GM19452 (cell line): Measurements from ENCODE around the gene MFSD1.
A peak's percentile ranks its signal among the peaks of the same experiment; 100 is the strongest.

ENCODE experiments used
- ATAC-seq: cut with Tn5 transposase; IDR thresholded peaks from one replicate; pipeline ENCODE4 v1.9.1; 2021; ENCODE audit not compliant: unreplicated experiment

The MFSD1 gene

DNA sequence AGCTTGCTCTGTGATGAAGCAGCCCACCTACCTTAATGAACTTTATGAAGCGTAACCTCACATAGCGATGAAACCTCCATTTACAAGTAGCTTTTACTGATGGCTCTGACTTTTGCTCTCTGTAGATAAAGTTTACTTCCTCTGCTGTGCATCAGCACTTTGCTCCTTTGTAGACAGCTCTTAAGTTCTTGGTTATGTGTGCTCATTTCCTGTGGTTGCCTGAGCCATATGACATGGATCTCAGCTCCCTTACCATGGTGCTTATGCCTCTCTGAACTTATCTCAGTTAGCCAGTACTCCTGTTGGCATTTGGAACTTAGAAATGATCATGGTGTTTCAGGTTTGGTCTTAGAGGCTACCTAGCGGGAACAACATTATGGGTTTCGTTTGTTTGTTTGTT lies 7.8 kb downstream of the MFSD1 start:
- no peak for ATAC-seq

DNA sequence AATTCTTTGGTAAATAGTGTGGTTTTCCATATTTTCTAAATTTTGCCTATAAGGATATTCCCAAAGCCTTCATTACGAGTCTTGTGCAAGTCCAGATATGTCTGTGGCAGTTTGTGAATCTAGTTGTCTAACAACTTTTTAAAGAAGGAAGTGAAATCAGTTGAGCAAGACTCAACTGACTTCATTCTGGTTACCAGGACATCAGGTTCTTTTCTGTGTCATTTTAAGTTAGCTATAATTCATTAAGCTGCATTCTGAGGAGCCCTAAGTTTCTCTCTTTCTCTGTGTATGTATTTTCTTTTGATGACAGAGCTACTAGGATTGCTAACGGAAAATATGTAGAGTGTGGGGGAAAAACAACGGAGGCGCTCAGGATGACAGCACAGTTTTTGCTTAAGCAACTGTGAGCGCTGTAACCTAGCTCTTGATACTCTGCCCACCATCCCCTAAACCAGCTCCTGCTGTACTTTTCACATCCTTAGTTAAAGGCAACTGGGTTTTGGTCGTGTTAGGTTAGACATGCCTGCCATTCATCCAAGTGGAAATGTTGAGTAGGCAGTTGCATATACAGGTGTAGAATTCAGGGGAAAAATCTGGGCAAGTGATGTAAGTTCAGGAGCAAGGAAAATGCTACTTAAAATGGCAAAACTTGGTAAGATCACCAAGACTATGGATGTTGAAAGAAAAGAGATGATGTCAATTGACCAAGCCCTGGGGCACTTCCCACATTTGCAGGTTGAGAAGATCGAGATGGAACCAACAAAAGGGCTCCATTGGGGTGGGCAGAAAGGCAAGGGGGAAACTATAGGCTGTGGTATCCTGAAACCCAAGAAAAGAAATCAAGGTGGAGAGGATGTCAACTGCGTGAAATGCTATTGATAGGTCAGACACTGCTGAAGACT lies 9.2 kb downstream of the MFSD1 start:
- ATAC-seq: no peak

DNA sequence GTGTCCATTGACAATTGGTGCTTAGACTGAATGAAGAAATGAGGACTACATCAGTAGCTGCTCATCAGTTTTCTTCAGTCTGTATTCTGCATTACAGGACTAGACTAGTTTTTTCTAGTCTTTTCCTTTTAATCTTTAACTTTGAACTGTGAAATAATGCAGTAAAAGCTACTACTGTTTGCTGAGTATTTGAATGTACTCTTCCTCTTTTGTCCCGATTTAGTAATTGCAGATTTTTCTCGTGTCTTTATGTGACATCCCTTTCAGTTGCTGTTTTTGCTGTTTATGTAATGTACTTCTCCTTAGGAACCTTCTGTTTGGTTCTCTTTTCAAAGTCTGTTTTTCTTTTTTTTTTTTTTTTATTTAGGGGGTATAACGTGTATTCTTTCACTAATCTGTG lies 17.4 kb downstream of the MFSD1 start:
- ATAC-seq: no peak

DNA sequence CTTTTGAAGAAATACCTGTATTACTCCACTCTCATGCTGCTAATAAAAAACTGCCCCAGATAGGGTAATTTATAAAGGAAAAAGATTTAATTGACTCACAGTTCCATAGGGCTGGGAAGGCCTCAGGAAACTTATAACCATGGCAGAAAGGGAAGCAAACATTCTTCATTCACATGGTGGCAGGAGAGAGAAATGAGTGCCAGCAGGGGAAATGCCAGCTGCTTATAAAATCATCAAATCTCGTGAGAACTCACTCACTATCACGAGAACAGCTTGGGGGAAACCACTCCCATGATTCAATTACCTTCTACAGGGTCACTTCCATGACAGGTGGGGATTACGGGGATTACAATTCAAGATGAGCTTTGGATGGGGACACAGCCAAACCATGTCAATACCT lies 18.7 kb downstream of the MFSD1 start:
- ATAC-seq: no peak

DNA sequence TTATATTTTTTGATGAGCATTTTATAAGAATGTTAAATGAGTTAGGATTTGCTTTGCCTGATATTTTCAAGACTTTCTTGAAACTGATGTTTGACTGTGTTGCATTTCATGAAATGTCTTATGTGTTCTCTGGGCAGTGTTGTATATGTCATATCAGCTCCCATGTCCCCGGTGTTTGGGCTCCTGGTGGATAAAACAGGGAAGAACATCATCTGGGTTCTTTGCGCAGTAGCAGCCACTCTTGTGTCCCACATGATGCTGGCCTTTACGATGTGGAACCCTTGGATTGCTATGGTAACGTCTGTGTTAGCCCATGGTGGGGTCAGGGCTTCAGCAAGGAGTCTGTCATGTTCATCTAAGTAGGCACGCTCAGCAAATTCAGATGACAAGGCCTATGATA lies 20.0 kb downstream of the MFSD1 start:
- ATAC-seq: no peak

DNA sequence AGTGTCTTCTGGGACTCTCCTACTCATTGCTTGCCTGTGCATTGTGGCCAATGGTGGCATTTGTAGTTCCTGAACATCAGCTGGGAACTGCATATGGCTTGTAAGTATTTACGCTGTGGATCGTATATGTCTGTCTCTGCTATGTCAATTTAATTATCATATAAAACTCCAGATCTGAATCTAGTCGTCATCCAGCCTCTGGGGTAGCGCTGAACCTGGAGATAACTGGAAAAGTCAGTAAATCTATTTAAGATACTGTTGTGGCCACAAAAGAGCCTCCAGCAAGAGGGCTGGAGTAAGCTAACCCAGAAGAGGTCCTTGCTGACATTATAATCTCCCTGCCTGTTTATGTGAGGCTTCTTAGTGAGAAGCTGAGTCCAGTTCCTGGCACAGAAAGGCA lies 21.6 kb downstream of the MFSD1 start:
- no peak for ATAC-seq

DNA sequence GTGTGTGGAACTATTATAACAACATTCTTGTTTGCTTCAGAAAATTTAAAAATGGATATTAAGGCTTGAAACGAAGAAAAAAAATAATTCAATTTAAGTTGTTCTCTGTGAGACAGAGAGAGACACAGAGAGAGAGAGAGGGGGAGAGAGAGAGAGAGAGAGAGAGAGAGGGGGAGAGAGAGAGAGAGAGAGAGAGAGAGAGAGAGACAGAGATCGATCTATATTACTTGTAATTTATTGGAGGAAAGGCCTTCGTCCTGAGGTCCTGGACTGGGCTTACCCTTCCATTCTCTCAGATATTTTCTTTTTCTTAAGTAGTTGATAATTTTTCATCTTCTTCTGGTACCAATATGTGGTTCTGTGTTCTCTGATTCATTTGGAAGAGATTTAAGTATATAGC lies 25.9 kb downstream of the MFSD1 start:
- no peak for ATAC-seq

DNA sequence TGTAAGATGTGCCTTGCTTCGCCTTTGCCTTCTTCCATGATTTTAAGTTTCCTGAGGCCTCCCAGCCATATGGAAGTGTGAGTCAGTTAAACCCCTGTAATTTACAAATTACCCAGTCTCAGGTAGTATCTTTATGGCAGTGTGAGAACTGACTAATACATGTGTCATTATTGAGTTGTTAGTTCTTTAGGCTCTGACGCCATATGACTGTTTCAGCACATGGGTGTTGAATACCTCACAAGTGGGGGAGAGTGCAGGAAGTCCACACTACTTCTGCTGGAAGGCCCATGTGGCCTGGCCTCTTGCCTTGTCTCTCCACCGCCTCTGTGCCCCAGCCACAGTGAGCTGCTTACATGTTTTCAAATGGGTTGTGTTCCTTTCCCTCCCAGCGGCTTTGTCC lies 28.5 kb downstream of the MFSD1 start:
- ATAC-seq: no peak

DNA sequence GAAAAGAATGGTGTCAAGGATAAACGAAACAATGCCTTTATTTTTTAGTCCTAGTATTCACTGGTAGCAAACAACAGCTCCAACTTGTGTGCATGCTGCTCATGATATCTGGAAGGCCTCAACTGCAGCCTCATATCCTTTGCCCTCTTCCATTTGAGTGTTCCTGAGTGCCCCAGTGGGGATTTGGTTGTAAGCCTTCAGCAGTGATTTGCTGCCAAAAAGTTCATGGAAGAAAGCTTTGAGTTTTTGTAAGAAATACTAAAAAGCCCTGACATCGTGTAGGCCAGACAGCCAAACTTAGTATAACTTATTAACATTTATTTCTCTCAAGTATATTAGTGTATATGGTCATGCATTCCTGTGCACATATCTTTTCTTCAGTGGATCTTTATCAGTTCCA lies 30.0 kb downstream of the MFSD1 start:
- ATAC-seq: no peak

DNA sequence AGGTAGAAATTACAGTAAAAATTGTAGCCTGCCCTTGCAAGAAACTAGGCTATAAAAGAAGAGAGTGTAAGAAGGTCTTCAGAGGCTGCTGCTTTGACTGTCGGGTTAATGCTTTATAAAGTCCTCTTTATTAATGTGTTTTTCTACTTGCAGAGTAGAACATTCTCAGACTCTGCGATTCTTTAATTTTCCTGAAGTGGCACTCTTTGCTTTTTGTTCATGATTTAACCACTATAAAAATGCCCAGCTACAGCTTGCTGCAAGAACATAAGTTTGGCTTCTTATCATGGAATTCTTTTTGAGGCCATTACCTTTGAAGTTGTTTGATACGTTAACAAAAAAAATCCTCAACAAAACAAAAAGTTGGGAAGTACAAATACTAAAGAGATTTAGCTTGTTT lies 33.8 kb downstream of the MFSD1 start:
- ATAC-seq: no peak

DNA sequence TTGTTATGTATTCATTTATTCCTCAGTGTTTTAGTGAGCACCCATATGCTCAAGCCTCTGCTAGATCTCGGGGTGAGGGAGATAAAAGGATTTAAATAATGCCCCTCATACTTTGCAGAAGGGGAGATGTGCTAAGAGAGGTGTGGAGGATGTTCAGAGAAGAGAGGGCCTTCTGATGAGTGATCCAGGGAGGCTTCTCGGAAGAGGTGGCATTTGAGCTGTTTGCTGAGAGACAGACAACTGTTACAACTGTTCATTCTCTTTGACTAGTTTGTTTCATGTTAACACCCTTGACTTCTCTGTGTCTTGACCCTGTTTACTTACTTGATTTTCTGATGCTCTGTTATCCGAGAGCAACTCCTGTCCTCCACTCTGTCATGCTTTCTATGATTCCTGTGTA lies 34.5 kb downstream of the MFSD1 start:
- no peak for ATAC-seq

DNA sequence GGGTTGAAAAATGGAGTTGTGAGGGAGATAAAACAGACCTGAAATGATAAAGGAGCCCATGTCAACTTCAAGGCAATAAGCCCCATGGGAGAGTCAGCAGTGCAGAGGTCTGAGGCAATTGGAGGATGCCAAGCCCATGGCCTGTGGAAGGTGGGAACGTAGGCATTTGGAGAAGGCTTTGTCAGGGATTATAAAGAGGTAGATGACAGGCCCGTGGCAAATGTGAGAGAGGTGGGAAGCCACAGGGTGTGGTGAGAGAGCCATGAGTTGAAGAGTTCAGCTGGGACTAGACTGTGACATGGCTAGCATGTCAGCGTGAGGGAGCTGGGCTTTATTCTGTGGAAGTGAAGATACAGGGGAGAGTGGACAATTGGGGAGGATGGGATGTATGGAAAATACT lies 35.4 kb downstream of the MFSD1 start:
- no peak for ATAC-seq

DNA sequence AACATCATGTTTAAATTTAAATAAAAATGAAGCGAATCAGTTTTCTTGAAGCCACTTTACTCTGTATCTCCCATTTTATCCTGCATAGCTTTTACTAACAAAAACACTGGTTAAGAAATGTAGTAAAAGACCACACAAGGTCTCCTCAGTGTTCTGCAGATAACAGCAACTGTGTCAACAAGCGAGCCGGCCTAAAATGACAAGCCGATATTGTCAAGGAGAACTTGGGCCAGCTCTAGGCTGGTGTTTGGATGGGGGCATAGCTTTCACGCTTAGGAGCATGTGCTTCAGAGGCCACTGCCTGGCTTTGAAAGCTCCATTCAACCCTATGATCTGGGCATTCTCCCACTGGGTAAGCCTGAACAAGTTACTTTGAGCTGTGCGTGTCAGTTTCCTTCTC lies 38.1 kb downstream of the MFSD1 start:
- no peak for ATAC-seq

DNA sequence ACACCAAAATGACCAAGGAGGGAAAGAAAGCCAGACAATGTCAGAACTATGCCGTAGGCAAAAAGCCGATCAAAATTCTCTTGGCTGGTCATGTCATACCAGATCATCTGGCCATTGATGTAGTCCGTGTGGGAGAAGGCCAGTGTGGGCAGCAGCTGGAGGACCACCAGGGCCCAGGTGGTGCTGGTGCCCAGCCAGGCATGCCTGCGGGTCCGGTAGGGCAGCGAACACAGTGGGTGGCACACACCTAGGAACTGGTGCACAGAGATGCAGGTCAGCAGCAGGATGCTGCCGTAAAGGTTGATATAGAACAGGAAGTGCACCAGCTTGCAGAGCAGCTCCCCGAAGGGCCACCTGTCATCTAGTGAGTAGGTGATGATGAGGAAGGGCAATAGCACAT lies 39.5 kb downstream of the MFSD1 start:
- ATAC-seq: no peak

DNA sequence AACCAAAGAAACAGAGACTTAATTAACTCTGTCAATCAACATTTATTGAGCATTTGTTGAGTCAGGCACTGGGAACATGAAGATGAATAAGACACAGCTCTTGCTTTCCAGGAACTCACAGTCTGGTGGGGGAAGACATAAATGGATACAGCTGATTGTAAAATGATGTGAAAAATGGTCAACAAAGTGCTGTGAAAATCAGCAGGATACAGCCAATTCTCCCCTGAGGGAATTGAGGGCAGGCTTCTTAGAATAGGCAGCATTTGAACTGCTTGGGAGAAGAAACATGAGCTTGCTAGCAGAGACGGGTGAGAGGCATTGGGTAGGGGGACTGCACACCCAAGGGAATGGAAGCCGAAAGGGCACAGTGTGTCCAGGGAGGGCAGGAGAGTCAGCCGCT lies 41.1 kb downstream of the MFSD1 start:
- no peak for ATAC-seq

DNA sequence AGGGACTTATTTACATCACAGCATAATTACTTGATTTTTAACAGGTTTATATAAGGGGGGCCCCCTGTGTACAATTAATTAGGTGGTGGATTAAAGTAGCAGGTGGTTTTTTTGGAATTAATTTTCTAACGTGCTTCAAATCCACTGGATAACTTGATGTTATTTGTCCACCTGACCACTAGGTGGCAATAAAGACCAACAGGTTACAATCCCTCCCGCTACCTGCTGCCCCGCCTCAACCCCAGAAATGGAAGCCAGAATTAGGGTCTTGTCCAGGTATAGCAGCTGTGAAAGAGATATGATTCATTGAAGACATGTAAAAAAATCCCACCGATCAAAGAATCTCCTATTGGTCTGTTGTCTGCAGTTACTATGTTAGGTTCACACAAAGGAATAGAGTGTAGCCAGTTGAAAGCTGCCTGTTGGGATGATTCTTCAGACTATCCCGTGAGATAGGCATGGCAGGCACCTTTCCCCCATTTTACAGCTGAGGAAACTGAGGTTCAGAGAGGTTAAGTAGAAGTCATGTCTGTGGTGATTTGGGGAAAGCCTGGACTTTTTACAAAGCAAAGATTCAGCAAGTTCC lies 44.0 kb downstream of the MFSD1 start:
- ATAC-seq: peak; percentile 50

DNA sequence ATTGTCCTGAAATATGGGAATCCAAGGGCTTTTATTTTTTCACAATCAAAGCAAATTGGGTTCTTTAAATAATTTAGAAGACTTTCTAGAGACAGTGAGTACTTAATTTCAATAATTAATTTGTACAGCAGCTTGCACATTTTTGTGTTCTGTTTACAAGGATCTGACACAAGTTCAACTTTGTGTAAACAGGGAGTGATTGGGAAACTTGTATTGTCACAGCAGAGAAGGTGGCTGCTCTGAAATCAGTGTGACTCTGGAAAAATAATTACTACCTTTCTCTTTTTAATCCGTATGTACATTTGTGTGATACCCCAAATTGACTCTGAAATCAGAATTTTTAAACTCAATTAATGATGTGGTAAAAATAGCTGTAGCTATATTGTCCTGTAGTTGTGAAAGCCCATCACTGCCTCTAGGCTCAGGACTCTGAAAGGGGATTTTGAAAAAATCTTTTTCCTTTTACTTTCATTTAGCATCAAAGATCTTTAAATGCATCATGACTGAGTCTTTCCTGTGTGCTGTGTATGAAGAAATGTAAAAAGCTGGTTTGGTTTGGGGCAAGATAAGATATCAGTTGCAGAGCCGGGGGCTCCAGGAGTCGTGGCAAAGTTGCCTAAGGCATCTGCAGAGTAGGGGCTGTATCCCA lies 45.1 kb downstream of the MFSD1 start:
- ATAC-seq: peak; percentile 84

DNA sequence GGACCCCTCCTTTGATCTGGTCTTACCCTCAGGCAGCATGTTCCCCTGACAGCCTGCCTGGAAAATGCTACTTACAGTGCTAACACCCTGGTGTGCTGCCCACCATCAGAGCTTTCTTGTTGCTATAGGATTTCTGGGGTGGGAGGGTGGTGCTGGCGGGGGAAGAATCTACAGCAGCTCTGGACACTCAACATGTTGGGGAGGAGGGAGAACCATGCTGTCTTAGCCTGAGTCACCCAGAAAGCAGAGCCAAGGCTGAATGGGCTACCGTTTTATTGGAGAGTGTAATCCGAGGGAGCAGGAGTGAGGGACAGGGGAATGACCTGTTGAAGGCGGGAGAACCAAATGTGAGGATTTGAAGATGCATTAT lies 45.6 kb downstream of the MFSD1 start:
- peak; percentile 38 for ATAC-seq

DNA sequence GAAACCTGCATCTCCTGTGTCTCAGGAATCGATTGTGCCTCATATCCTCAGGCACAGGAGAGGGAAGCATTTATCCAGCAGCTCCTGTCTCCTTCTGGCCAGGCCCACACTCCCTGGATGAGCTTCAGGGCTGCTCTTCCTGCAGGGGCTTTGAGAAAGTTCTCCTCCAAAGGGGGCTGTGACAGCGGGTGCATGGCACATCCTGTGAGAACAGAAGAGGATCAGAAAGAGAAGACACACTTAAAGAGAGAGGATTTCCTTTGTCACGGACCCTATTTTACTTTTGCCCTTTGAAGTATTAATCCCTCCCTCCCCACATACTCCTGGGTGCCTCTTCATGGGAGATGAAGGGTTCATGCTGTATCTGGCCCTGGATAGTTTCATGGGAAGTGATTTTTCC lies 46.0 kb downstream of the MFSD1 start:
- ATAC-seq: no peak

DNA sequence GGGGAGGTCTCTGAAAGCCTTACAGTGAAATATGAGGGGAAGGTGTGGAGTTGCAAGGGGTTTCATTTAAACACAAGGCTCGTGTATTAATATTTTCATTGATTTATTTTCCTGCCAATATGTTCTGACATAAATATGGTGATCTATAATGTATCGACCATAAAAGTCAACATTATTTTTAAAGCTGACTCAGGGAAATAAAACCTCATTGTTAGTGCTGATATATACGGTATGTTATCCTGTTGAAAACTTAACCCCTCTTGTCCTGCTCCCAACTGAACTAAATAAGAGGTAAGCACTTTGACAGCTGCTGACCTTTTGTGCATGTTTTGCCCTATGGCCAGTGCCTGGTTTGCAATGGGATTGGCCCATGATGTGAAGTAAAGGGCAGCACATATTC lies 47.9 kb downstream of the MFSD1 start:
- no peak for ATAC-seq

DNA sequence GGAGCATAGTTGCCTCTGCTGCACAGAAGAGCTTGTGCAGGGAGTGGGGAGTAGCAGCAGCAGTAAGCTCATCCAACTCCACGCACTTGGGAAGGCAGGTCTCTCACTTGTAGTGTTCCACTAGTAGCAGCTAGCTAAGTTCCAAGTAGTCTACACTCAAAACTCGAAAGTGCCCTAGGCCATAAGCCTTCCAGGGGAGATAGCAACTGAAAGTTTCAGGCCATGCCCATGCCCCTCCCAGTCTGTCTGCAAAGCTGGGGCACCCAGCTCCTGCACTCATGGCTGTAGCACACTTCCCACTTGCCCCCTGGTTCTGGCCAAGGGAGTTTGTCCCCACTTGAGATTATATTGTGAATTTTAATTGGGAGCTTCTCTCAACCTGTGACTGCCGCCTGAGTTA lies 57.5 kb downstream of the MFSD1 start:
- no peak for ATAC-seq

DNA sequence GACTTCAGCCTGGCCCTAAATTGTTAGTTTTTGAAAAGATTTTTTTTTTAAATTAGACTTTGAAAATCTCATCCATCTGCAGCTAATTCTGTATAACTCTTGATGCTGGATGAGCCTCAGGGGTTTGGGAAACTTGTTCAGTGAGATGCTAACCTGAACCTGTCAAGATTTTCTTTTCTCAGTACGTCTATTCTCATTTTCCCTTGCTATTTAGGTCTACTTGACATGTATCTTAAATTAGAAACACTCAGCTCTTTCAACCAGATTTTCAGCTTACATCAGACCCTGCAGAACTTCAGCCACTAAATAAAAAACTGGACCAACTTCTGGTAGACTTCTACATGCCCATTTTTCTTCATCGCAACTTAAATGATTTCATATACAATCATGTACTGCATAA lies 61.4 kb downstream of the MFSD1 start:
- no peak for ATAC-seq
